H1 (cell line): Measurements from ENCODE around the gene ADCY1. TPM values are rescaled to one million over a fixed set of nuclear protein-coding genes. Genes with fewer than 3 reads are reported as not detected.

Source experiments
- CTCF ChIA-PET: fragments of 300-600 bp; sonication (Branson Sonifier 250); formaldehyde crosslinking; loops from one replicate; lab custom pipeline; 2021; ENCODE audit not compliant: partially characterized antibody; lab: Charles Lee
- POLR2A ChIA-PET: fragments of 300-600 bp; sonication (Branson Sonifier 250); formaldehyde crosslinking; loops from one replicate; lab custom pipeline; 2021; ENCODE audit warnings: inconsistent platforms; ENCODE audit not compliant: partially characterized antibody; lab: Charles Lee
- DNase-seq, 2 experiments: peaks; one replicate each; pipeline versions ENCODE4 v3.0.0 to v3.0.0-alpha.2; 2010 to 2022; ENCODE audit warnings: low spot score in 2 of 2, low read depth in 1 of 2, mixed read lengths in 1 of 2
- FAIRE-seq: peaks from 2 replicates; lab custom pipeline; 2011; peaks lifted over from hg19 to GRCh38; lab: Jason Lieb, UNC
- H2AFZ ChIP-seq: 2 replicates; pipeline ENCODE4 v1.8.1; 2012; ENCODE audit warnings: low read length, inconsistent platforms
- H2AK5ac ChIP-seq: 2 replicates; pipeline ENCODE4 v1.6.1; 2013; ENCODE audit warnings: low read depth, low read length
- H2BK120ac ChIP-seq: replicated peaks from 2 replicates; pipeline ENCODE3; 2013; ENCODE audit warnings: low read depth, low read length, inconsistent platforms
- H2BK12ac ChIP-seq: 2 replicates; pipeline ENCODE4 v1.6.1; 2013; ENCODE audit warnings: low read depth, low read length
- H2BK15ac ChIP-seq: 2 replicates; pipeline ENCODE4 v1.6.1; 2013; ENCODE audit warnings: low read length
- H2BK20ac ChIP-seq: 2 replicates; pipeline ENCODE4 v1.6.1; 2013; ENCODE audit warnings: low read length
- H2BK5ac ChIP-seq: 2 replicates; pipeline ENCODE4 v1.6.1; 2013; ENCODE audit warnings: low read depth, low read length
- H3K14ac ChIP-seq: 2 replicates; pipeline ENCODE4 v1.6.1; 2013; ENCODE audit warnings: inconsistent platforms; ENCODE audit not compliant: insufficient read length
- H3K18ac ChIP-seq: 2 replicates; pipeline ENCODE4 v1.6.1; 2013; ENCODE audit warnings: low read length; ENCODE audit errors: extremely low read depth
- H3K23ac ChIP-seq: 2 replicates; pipeline ENCODE4 v1.6.1; 2013; ENCODE audit warnings: inconsistent platforms; ENCODE audit not compliant: insufficient read length
- H3K23me2 ChIP-seq: 2 replicates; pipeline ENCODE4 v1.6.1; 2013; ENCODE audit warnings: low read depth, low read length
- H3K27ac ChIP-seq: 2 replicates; pipeline ENCODE4 v1.6.1; 2011; ENCODE audit warnings: low read depth, low read length, inconsistent platforms
- H3K27me3 ChIP-seq, 4 experiments: replicated peaks in 1 of 4; 1 replicate in 1 of 4; 2 replicates in 3 of 4; pipeline versions ENCODE4 v1.6.1 to v1.8.1; 2011 to 2013; ENCODE audit warnings: low read length in 3 of 4, mild to moderate bottlenecking in 3 of 4, inconsistent platforms in 2 of 4, mixed read lengths in 2 of 4, moderate library complexity in 1 of 4; ENCODE audit not compliant: control insufficient read depth in 3 of 4, insufficient read depth in 3 of 4; ENCODE audit errors: extremely low read depth in 1 of 4
- H3K36me3 ChIP-seq, 4 experiments: 2 replicates each; pipeline versions ENCODE4 v1.6.1 to v1.8.1; 2011 to 2013; ENCODE audit warnings: mild to moderate bottlenecking in 4 of 4, low read length in 3 of 4, moderate library complexity in 2 of 4, control low read depth in 1 of 4, inconsistent platforms in 1 of 4; ENCODE audit not compliant: insufficient read depth in 4 of 4, control insufficient read depth in 2 of 4
- H3K4ac ChIP-seq: replicated peaks from 2 replicates; pipeline ENCODE3; 2013; ENCODE audit warnings: low read length, low read depth, mixed read lengths, inconsistent platforms; ENCODE audit not compliant: insufficient read length
- H3K4me1 ChIP-seq, 4 experiments: replicated peaks in 1 of 4; 1 replicate in 1 of 4; 2 replicates in 3 of 4; pipeline versions ENCODE4 v1.6.1 to v1.8.1; 2011 to 2013; ENCODE audit warnings: low read length in 3 of 4, inconsistent platforms in 2 of 4, mixed read lengths in 1 of 4; ENCODE audit not compliant: insufficient read depth in 4 of 4, control insufficient read depth in 3 of 4
- H3K4me2 ChIP-seq, 2 experiments: 2 replicates each; pipeline versions ENCODE4 v1.6.1 to v1.8.1; 2011 to 2013; ENCODE audit warnings: low read depth in 2 of 2, low read length in 2 of 2, control low read depth in 1 of 2, inconsistent platforms in 1 of 2, mild to moderate bottlenecking in 1 of 2; ENCODE audit not compliant: insufficient read depth in 1 of 2
- H3K4me3 ChIP-seq, 4 experiments: fragments of 200-600, 300-600 bp in 1 of 4; sonication (generic), shearing (Covaris generic), sonication (Bioruptor Twin) in 1 of 4; 2 replicates each; pipeline versions ENCODE4 v1.5.1 to v1.8.1; 2011 to 2016; ENCODE audit warnings: low read length in 4 of 4, low read depth in 3 of 4, control low read depth in 2 of 4, inconsistent platforms in 2 of 4, mild to moderate bottlenecking in 2 of 4, mixed read lengths in 1 of 4, moderate library complexity in 1 of 4; ENCODE audit not compliant: insufficient read depth in 2 of 4; ENCODE audit errors: extremely low read depth in 1 of 4
- H3K56ac ChIP-seq: replicated peaks from 2 replicates; pipeline ENCODE3; 2013; ENCODE audit warnings: low read depth, mild to moderate bottlenecking, mixed read lengths, low read length, inconsistent platforms; ENCODE audit not compliant: insufficient read length
- H3K79me1 ChIP-seq: 2 replicates; pipeline ENCODE4 v1.6.1; 2013; ENCODE audit warnings: low read depth, low read length, control low read depth
- H3K79me2 ChIP-seq, 2 experiments: 2 replicates each; pipeline versions ENCODE4 v1.6.1 to v1.8.1; 2012 to 2013; ENCODE audit warnings: low read length in 2 of 2, mild to moderate bottlenecking in 2 of 2, inconsistent platforms in 1 of 2; ENCODE audit not compliant: insufficient read depth in 2 of 2, control insufficient read depth in 1 of 2
- H3K9ac ChIP-seq, 4 experiments: replicated peaks in 1 of 4; 1 replicate in 1 of 4; 2 replicates in 3 of 4; pipeline versions ENCODE4 v1.6.1 to v1.8.1; 2011 to 2013; ENCODE audit warnings: low read depth in 3 of 4, low read length in 3 of 4, control low read depth in 2 of 4, mild to moderate bottlenecking in 2 of 4, moderate library complexity in 2 of 4, inconsistent platforms in 1 of 4; ENCODE audit errors: extremely low read depth in 1 of 4
- H3K9me3 ChIP-seq, 2 experiments: 2 replicates each; pipeline versions ENCODE4 v1.6.1 to v1.8.1; 2012 to 2013; ENCODE audit warnings: mild to moderate bottlenecking in 2 of 2, moderate library complexity in 2 of 2, control low read depth in 1 of 2, inconsistent platforms in 1 of 2, low read depth in 1 of 2, low read length in 1 of 2, mixed read lengths in 1 of 2; ENCODE audit not compliant: insufficient read depth in 2 of 2
- H4K20me1 ChIP-seq, 2 experiments: replicated peaks in 1 of 2; 2 replicates each; pipeline versions ENCODE3 to v1.8.1; 2011 to 2013; ENCODE audit warnings: inconsistent platforms in 2 of 2, low read length in 2 of 2, mild to moderate bottlenecking in 1 of 2; ENCODE audit not compliant: insufficient read depth in 2 of 2, control insufficient read depth in 1 of 2
- H4K5ac ChIP-seq: 2 replicates; pipeline ENCODE4 v1.6.1; 2013; ENCODE audit warnings: low read length, low read depth, mixed read lengths, inconsistent platforms; ENCODE audit not compliant: insufficient read length
- H4K8ac ChIP-seq: 2 replicates; pipeline ENCODE4 v1.8.0; 2013; ENCODE audit warnings: mild to moderate bottlenecking, moderate library complexity, low read length, inconsistent platforms; ENCODE audit not compliant: insufficient read depth; ENCODE audit errors: extremely low read depth
- H4K91ac ChIP-seq: replicated peaks from 2 replicates; pipeline ENCODE3; 2013; ENCODE audit warnings: low read length, mixed read lengths, inconsistent platforms; ENCODE audit not compliant: insufficient read length
- CEBPB ChIP-seq: IDR thresholded peaks from 2 replicates; pipeline ENCODE4 v1.6.1; 2012; ENCODE audit warnings: low read depth, low read length
- CHD1 ChIP-seq: IDR thresholded peaks from 2 replicates; pipeline ENCODE4 v1.6.1; 2012; ENCODE audit warnings: low read depth, low read length, improper control_type of control experiment
- HDAC2 ChIP-seq, 2 experiments: fragments of 300-600 bp in 1 of 2; sonication (generic) in 1 of 2; IDR thresholded peaks; 2 replicates each; pipeline ENCODE4 v1.6.1; 2011 to 2012; ENCODE audit warnings: low read depth in 2 of 2, low read length in 2 of 2, mild to moderate bottlenecking in 2 of 2, moderate library complexity in 2 of 2, borderline replicate concordance in 1 of 2, inconsistent platforms in 1 of 2
- JUND ChIP-seq: IDR thresholded peaks from 2 replicates; pipeline ENCODE4 v1.6.1; 2011; ENCODE audit warnings: mild to moderate bottlenecking, improper control_type of control experiment, low read length
- KDM5A ChIP-seq: fragments of 200-600 bp; IDR thresholded peaks from 2 replicates; pipeline ENCODE4 v1.7.1; 2012; ENCODE audit warnings: mild to moderate bottlenecking, low read length, inconsistent platforms, mixed read lengths
- MAFK ChIP-seq: IDR thresholded peaks from 2 replicates; pipeline ENCODE4 v1.6.1; 2012; ENCODE audit warnings: low read depth, mild to moderate bottlenecking, improper control_type of control experiment, low read length
- MAX ChIP-seq: IDR thresholded peaks from 2 replicates; pipeline ENCODE4 v1.6.1; 2012; ENCODE audit warnings: inconsistent platforms
- PHF8 ChIP-seq: fragments of 200-600 bp; sonication (generic); conservative IDR thresholded peaks from 2 replicates; pipeline ENCODE4 v1.7.1; 2012; ENCODE audit warnings: low read depth, mild to moderate bottlenecking, inconsistent platforms, low read length, moderate library complexity
- POLR2AphosphoS5 ChIP-seq: IDR thresholded peaks from 2 replicates; pipeline ENCODE4 v1.6.1; 2011; ENCODE audit warnings: low read depth, low read length
- SAP30 ChIP-seq: fragments of 300-600 bp; sonication (generic); IDR thresholded peaks from 2 replicates; pipeline ENCODE4 v1.7.1; 2012; ENCODE audit warnings: low read length, moderate library complexity, mild to moderate bottlenecking, inconsistent platforms; ENCODE audit not compliant: insufficient read depth, insufficient replicate concordance
- SP2 ChIP-seq: IDR thresholded peaks from 2 replicates; pipeline ENCODE4 v1.6.1; 2012; ENCODE audit warnings: mild to moderate bottlenecking, low read length, inconsistent platforms
- TBP ChIP-seq: IDR thresholded peaks from 2 replicates; pipeline ENCODE4 v1.6.1; 2011; ENCODE audit warnings: low read depth, low read length, improper control_type of control experiment
- TCF12 ChIP-seq: IDR thresholded peaks from 2 replicates; pipeline ENCODE4 v1.6.1; 2011; ENCODE audit warnings: low read depth, mild to moderate bottlenecking, low read length
- WGBS, 2 experiments: shearing (Covaris generic) in 1 of 2; methylation state at CpG; one replicate each; pipeline versions ENCODE4 v1.1.6 to v1.1.7; 2013 to 2015; ENCODE audit warnings: low lambda C conversion rate in 2 of 2, mixed read lengths in 2 of 2, inconsistent platforms in 1 of 2, low coverage in 1 of 2, missing lambda C conversion rate in 1 of 2; ENCODE audit not compliant: insufficient replicate concordance in 2 of 2, insufficient coverage in 1 of 2, insufficient read length in 1 of 2; ENCODE audit errors: extremely low coverage in 1 of 2, missing lambda C conversion rate in 1 of 2; 5-methylcytosine and 5-hydroxymethylcytosine counted together
- polyA plus RNA-seq, 7 experiments: library from polyadenylated mRNA; depleted of rRNA in 3 of 7; stranded (reverse) in 5 of 7; unstranded in 2 of 7; fragments of >200 nt in 5 of 7; fragments of 200-250 nt in 2 of 7; gene quantifications; 1 replicate in 5 of 7; 2 replicates in 1 of 7; 4 replicates in 1 of 7; pipeline versions ENCODE4 v1.2.1 to v1.2.3, GENCODE V29; 2011 to 2013; ENCODE audit warnings: missing spikeins in 2 of 7, mixed read lengths in 2 of 7
- total RNA-seq: library from RNA; stranded (reverse); fragmentation: NEBNext Ultra II Directional; extraction: Animal tissue kit (Norgen Biotek cat#: 25700); gene quantifications from 2 replicates; pipeline ENCODE4 v1.2.1, GENCODE V29; 2021

Gene ADCY1
- total and polyA plus RNA-seq, 2 of the 8 experiments (the other 6 are each of a cell fraction or from before 2014, with no cell fraction given): 7.9 to 26.9 TPM

GRCh38 chr7:45715471-45716352, 141.5 kb downstream of the ADCY1 start:
- H3K79me1 ChIP-seq: no peaks in the 10 kb centered on the region
- H2BK15ac ChIP-seq: no peak overlapping the region
- no peak overlapping the region for H3K9ac ChIP-seq
- H4K8ac ChIP-seq: no peak overlapping the region
- H4K5ac ChIP-seq: no peak overlapping the region
- no peak overlapping the region for H3K4ac ChIP-seq
- no peak overlapping the region for H3K18ac ChIP-seq
- H3K27me3 ChIP-seq: no peaks in the 10 kb centered on the region
- H3K36me3 ChIP-seq: peaks cover 0 to 6% (median 1%) of the 10 kb centered on the region in 4 experiments; a peak in 2 of 8 replicates
- FAIRE-seq (no peak), DNase-seq (no peak)
- no peak overlapping the region for H2BK5ac ChIP-seq
- no peak overlapping the region for H3K27ac ChIP-seq
- ChIA-PET CTCF (interaction anchor here (2.1 kb wide), 1 partner anchor 53 kb away, joined by 5 read pairs; no protein-coding TSS in a partner anchor), POLR2A (no interaction called here)
- no peaks in the 10 kb centered on the region for H3K79me2 ChIP-seq
- no peak overlapping the region for H3K23ac ChIP-seq
- H3K14ac ChIP-seq: no peak overlapping the region
- H3K4me1 ChIP-seq: no peaks in the 10 kb centered on the region
- no peak overlapping the region for H3K4me2 ChIP-seq
- H2BK12ac ChIP-seq: no peak overlapping the region
- H2AFZ ChIP-seq: no peak overlapping the region
- H4K91ac ChIP-seq: no peak overlapping the region
- H4K20me1 ChIP-seq: peaks cover 0 to 3% of the 10 kb centered on the region in 2 experiments
- H3K56ac ChIP-seq: no peak overlapping the region
- no peaks in the 10 kb centered on the region for H3K23me2 ChIP-seq
- H2AK5ac ChIP-seq: no peak overlapping the region
- 92% methylated on average over 15 of the region's 15 CpGs; no CpG with 5 or more reads in 1 of the 2 experiments for WGBS, 2 experiments
- H3K4me3 ChIP-seq: no peak overlapping the region
- no peak overlapping the region for H2BK120ac ChIP-seq
- no peak overlapping the region for H2BK20ac ChIP-seq
- no peaks in the 10 kb centered on the region for H3K9me3 ChIP-seq
- TF ChIP-seq SAP30 (no peak), POLR2AphosphoS5 (no peak), PHF8 (no peak), TBP (no peak), TCF12 (no peak), JUND (no peak), MAFK (no peak), HDAC2 (IDR thresholded peaks at IDR 0.05; ENCODE audit: borderline replicate concordance in 1 of 2, low read depth in 2 of 2, low read length in 2 of 2) (no peak), CHD1 (no peak), MAX (no peak), CEBPB (no peak), SP2 (no peak), KDM5A (no peak)
